Measurements from ENCODE around the gene WDR7.

WDR7 gene

GRCh38 chr18:56723706-56724105, 72.5 kb downstream of the WDR7 start:
- no peak for DNase-seq

GRCh38 chr18:56726906-56727305, 75.7 kb downstream of the WDR7 start:
- no peak for DNase-seq

- DNase-seq = no peak
Observed at GRCh38 chr18:56727399-56727798, 76.2 kb downstream of the WDR7 start.

GRCh38 chr18:56728741-56729140, 77.6 kb downstream of the WDR7 start:
- no peak for DNase-seq

GRCh38 chr18:56738184-56738583, 87.0 kb downstream of the WDR7 start:
- no peak for DNase-seq

GRCh38 chr18:56739731-56740130, 88.6 kb downstream of the WDR7 start:
- no peak for DNase-seq

GRCh38 chr18:56740645-56741044, 89.5 kb downstream of the WDR7 start:
- no peak for DNase-seq

GRCh38 chr18:56741685-56742084, 90.5 kb downstream of the WDR7 start:
- no peak for DNase-seq

- no peak for DNase-seq
Observed at GRCh38 chr18:56743115-56743514, 92.0 kb downstream of the WDR7 start.

- DNase-seq = no peak
Observed at GRCh38 chr18:56747032-56747658, 96.0 kb downstream of the WDR7 start.

GRCh38 chr18:56747857-56748256, 96.7 kb downstream of the WDR7 start:
- DNase-seq = no peak

GRCh38 chr18:56748698-56749268, 97.6 kb downstream of the WDR7 start:
- no peak for DNase-seq

GRCh38 chr18:56756966-56757365, 105.8 kb downstream of the WDR7 start:
- DNase-seq = no peak

- no peak for DNase-seq
Observed at GRCh38 chr18:56770097-56770496, 118.9 kb downstream of the WDR7 start.

GRCh38 chr18:56770873-56771272, 119.7 kb downstream of the WDR7 start:
- DNase-seq = no peak

- no peak for DNase-seq
Observed at GRCh38 chr18:56775701-56776100, 124.5 kb downstream of the WDR7 start.

- DNase-seq = no peak
Observed at GRCh38 chr18:56787390-56787789, 136.2 kb downstream of the WDR7 start.

GRCh38 chr18:56789004-56789888, 138.1 kb downstream of the WDR7 start:
- DNase-seq = no peak

- DNase-seq = no peak
Observed at GRCh38 chr18:56789889-56790180, 138.7 kb downstream of the WDR7 start.

GRCh38 chr18:56795381-56795780, 144.2 kb downstream of the WDR7 start:
- DNase-seq = no peak

GRCh38 chr18:56799756-56800155, 148.6 kb downstream of the WDR7 start:
- DNase-seq = no peak

- no peak for DNase-seq
Observed at GRCh38 chr18:56803051-56803450, 151.9 kb downstream of the WDR7 start.

- no peak for DNase-seq
Observed at GRCh38 chr18:56804395-56804794, 153.2 kb downstream of the WDR7 start.

- no peak for DNase-seq
Observed at GRCh38 chr18:56807901-56808300, 156.7 kb downstream of the WDR7 start.

Data from central memory CD4-positive, alpha-beta T cell (primary cell).